Liver (tissue), 3 donors: Measurements from ENCODE around the gene HIP1R.

Experiments
- EGR1 ChIP-seq, 2 donors: IDR thresholded peaks; 2 replicates each; pipeline ENCODE4 v1.6.1; 2016 to 2018; ENCODE audit warnings: antibody characterized with exemption in 2 of 2, low read depth in 2 of 2
- GABPA ChIP-seq, 2 donors: IDR thresholded peaks in 1 of 2; conservative IDR thresholded peaks in 1 of 2; 2 replicates each; pipeline ENCODE4 v1.6.1; 2016; ENCODE audit warnings: antibody characterized with exemption in 2 of 2, mild to moderate bottlenecking in 1 of 2, moderate library complexity in 1 of 2
- SP1 ChIP-seq: IDR thresholded peaks from 2 replicates; pipeline ENCODE4 v1.6.1; 2018; ENCODE audit warnings: antibody characterized with exemption, mild to moderate bottlenecking
- TAF1 ChIP-seq: conservative IDR thresholded peaks from 2 replicates; pipeline ENCODE4 v1.6.1; 2016; ENCODE audit warnings: antibody characterized with exemption, mild to moderate bottlenecking
- TF ChIP-seq, protein P1 (sequence below): fragments of 150-350 bp; IDR thresholded peaks from 2 replicates; pipeline ENCODE4 v1.5.1; 2017; ENCODE audit warnings: improper control_type of control experiment, low read depth, low read length; ENCODE audit not compliant: missing input control
- TF ChIP-seq, protein P2 (sequence below): IDR thresholded peaks from 2 replicates; pipeline ENCODE4 v1.6.1; 2016; ENCODE audit warnings: antibody characterized with exemption
- TF ChIP-seq, protein P3 (sequence below): IDR thresholded peaks from 2 replicates; pipeline ENCODE4 v1.6.1; 2016; ENCODE audit warnings: antibody characterized with exemption
- donor health status: healthy.
- donor health status: healthy.

DNA sequence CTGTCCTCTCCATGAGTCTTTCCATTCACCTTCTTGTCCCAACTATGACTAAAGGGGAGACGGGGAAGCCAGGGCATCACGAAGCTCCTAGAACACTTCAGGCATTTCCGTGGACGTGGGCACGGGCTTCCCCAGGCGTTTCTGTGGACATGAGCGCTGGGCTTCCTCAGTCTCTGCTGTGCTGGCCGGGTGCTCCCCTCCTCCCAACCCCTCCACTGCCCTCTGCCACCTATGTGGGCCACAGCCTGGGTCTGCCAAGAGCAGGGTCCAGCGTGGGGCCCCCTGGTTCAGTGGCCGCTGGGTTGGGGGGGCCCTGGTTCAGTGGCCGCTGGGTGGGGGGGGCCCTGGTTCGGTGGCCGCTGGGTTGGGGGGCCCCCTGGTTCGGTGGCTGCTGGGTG lies 14.8 kb downstream of the HIP1R start:
- TF ChIP-seq, protein P1, sequence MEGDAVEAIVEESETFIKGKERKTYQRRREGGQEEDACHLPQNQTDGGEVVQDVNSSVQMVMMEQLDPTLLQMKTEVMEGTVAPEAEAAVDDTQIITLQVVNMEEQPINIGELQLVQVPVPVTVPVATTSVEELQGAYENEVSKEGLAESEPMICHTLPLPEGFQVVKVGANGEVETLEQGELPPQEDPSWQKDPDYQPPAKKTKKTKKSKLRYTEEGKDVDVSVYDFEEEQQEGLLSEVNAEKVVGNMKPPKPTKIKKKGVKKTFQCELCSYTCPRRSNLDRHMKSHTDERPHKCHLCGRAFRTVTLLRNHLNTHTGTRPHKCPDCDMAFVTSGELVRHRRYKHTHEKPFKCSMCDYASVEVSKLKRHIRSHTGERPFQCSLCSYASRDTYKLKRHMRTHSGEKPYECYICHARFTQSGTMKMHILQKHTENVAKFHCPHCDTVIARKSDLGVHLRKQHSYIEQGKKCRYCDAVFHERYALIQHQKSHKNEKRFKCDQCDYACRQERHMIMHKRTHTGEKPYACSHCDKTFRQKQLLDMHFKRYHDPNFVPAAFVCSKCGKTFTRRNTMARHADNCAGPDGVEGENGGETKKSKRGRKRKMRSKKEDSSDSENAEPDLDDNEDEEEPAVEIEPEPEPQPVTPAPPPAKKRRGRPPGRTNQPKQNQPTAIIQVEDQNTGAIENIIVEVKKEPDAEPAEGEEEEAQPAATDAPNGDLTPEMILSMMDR = no peak
- TF ChIP-seq SP1 (no peak), TAF1 (no peak), EGR1 (IDR thresholded peaks at IDR 0.05; ENCODE audit: low read depth in 2 of 2) (no peak), GABPA (IDR thresholded peaks at IDR 0.05 in 1 of 2, conservative IDR thresholded peaks at IDR 0.05 in 1 of 2) (no peak)
- TF ChIP-seq, protein P2, sequence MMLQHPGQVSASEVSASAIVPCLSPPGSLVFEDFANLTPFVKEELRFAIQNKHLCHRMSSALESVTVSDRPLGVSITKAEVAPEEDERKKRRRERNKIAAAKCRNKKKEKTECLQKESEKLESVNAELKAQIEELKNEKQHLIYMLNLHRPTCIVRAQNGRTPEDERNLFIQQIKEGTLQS = no peak
- TF ChIP-seq, protein P3, sequence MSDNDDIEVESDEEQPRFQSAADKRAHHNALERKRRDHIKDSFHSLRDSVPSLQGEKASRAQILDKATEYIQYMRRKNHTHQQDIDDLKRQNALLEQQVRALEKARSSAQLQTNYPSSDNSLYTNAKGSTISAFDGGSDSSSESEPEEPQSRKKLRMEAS = no peak
